AG20443 (cell line): ENCODE data around the gene HDGF.
A peak's percentile ranks its signal among the peaks of the same experiment; 100 is the strongest.
"Not testable (repeated sequence)": the region's sequence is repeated elsewhere in the genome, so short reads cannot be mapped to it uniquely, and the experiment has no call there.

ENCODE experiments used
- DNase-seq: peaks from one replicate; pipeline ENCODE4 v3.0.0; 2012; ENCODE audit warnings: low spot score, mixed read lengths

Gene HDGF

DNA sequence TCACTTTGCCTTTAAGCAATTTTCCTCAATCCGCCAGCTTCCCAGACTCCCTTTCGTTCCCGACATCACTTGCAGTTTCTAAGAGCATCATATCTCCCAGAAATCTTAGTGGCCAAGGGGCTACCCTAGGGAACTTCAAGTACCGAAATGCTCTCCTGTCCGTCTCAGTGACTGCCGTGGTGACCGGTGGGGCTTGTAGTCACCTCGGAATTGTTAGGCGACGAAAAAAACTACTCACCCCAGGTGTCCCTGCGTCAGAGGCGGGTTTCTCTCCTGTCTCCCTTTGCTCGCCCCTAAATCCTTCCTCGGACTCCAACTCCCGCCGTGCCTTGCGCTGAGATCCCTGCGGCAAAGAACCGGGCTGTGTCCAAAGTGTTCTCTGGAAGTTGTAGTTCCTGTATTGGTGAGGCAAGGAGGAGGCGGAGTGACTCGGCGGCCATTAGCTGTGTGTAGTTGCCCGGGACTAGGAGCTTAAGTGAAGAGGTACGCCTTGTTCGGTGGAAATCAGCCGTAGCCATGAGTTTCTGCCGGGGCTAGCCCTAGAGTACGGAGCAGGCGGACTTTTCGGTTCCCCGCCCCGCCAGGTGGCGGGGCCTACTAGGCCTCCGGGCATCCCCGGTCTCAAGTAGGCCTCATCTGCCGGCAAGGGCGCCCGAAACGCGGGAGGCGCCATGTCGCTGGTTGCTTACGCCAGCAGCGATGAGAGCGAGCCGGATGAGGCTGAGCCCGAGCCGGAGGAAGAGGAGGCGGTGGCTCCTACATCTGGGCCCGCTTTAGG lies 15.8 kb upstream of the HDGF start, which contains the start of gene PRCC:
PRCC (plus strand) TSS at position 435 of the 778 bp plus-strand sequence; CDS start at position 672, 237 bp downstream.
- peak; percentile 93 for DNase-seq

GRCh38 chr1:156766298-156767100 lies 15.0 kb upstream of the HDGF start:
- peak; percentile 25 for DNase-seq

- no peak for DNase-seq
These were observed 14.2 kb upstream of the HDGF start for GRCh38 chr1:156765666-156766065.

- not testable (repeated sequence) for DNase-seq
These were observed 13.7 kb upstream of the HDGF start for GRCh38 chr1:156765136-156765535.

DNA sequence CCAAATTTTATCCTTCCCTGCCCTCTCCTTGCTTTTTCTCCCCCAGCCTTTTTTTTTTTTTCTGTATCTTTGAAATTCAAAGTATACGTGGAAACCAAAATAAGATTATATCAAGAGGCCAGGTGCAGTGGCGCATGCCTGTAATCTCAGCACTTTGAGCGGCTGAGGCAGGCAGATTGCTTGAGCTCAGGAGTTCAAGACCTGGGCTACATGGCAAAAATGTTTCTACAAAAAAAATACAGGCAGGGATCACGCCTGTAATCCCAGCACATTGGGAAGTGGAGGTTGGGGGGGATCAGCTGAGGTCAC lies 9.3 kb upstream of the HDGF start:
- DNase-seq, result no peak

- DNase-seq, result no peak
These were observed 8.8 kb upstream of the HDGF start for GRCh38 chr1:156760092-156760795.

DNA sequence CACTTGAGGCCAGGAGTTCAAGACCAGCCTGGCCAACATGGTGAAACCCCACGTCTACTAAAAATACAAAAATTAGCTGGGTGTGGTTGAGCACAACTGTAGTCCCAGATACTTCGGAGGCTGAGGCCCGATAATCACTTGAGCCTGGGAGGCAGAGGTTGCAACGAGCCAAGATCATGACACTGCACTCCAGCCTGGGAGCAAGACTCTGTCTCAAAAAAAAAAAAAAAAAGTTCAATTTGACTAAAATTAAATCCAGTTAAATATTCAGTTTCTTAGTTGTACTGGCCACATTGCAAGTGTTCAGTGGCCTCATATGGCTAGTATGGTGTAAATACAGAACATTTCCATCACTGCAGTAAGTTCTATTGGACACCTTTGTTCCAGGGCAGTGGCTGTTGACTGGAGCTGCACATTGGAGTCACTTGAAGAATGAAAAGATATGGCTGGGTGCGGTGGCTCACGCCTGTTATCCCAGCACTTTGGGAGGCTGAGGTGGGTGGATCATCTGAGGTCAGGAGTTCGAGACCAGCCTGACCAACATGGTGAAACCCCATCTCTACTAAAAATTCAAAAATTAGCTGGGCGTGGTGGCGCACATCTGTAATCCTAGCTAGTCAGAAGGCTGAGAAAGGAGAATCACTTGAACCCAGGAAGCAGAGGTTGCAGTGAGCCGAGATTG lies 6.2 kb upstream of the HDGF start:
- not testable (repeated sequence) for DNase-seq

- no peak for DNase-seq
These were observed 4.9 kb upstream of the HDGF start for GRCh38 chr1:156756355-156756754.

- no peak for DNase-seq
These were observed 4.1 kb upstream of the HDGF start for GRCh38 chr1:156755527-156755950.

- DNase-seq, result no peak
These were observed 2.7 kb upstream of the HDGF start for GRCh38 chr1:156754219-156754618.

DNA sequence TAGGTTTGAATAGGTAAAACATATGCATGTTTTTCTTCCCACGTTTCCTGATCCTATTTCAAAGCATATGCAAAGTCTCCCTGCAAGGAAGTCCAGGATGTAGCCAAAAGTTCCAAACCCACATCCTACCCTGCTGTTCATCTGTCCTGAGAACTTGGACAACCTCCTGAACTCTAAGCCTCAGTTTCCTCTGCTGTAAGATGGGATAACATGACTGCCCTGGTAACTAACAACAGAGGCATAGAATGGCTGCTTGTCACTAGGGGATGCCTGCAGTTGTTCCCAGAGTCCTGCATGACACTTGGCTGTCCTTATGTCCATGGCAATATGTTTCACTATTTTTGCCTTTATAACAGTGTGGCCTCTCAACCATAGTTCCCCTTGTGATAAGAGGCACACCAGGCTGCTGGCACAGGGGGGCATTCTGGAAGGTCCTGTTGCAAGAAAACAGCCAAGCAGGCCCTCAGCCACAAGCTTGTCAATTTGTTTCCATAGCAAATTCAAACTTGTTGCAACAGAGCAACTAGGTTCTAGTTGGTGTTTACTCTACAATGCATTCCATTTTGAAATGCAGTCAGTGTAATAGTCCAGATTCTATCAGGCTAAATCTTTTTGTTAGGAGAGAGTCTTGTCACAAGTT lies 1.5 kb upstream of the HDGF start:
- no peak for DNase-seq

DNA sequence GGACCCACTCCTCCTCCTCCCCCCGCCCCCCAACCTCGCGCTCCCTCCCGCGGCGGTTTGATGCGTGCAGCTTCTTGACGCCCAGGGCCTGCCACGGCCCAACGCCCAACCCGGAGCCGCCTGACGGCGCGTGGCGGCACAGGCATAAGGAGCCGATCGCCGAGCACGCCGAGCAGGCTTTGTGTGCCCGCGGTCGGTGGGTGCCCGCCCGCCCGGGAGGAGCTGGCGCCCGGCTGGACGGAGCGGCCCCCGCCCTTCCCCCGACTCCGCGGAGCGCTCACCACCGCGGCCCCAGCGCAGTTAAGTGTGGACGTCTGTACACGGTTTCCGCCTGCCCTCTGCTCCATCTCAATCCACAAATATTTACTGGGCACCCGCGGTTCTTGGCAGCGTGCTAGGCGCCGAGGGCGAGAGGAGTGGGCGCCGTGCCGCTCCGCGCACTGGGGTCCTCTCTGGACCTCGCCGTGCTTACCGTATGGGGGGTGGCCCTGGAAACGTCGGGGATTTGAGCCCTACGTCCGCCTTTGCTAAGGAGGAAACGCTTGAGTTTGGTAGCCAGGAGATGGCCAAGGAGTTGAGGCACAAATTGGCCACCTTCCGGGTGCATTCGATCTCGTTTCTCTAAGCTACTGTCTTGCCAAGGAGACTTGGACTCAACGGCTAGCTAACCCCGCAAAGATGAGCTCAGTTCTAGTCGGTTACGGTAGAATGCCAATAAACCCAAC lies 444 bp upstream of the HDGF start:
- DNase-seq, result peak; percentile 94

GRCh38 chr1:156750711-156751450 lies 594 bp downstream of the HDGF start:
- peak; percentile 53 for DNase-seq

DNA sequence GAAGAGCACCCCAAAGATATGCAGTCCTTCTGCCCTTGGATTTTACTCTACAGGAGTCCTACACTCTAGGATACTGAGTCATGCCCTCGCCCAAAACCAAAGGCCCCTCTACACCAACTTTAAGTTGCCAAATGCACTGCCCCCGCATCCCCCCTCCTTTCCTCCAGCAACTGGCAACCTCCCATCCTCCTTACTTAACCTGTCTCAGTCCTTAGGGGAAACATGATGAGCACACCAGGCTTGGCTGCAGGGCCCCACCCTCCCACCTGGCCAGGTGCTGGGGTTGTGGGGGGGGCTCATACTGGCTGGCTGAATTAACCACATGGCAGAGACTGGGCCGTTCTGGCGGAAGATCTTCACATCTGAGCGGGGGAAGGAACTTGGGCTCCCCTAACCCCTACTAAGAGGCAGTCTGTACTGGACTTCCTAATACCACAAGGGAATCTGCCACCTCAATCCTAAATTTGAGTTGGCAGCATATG lies 1.2 kb downstream of the HDGF start:
- no peak for DNase-seq

- DNase-seq, result no peak
These were observed 1.9 kb downstream of the HDGF start for GRCh38 chr1:156749419-156750118.

DNA sequence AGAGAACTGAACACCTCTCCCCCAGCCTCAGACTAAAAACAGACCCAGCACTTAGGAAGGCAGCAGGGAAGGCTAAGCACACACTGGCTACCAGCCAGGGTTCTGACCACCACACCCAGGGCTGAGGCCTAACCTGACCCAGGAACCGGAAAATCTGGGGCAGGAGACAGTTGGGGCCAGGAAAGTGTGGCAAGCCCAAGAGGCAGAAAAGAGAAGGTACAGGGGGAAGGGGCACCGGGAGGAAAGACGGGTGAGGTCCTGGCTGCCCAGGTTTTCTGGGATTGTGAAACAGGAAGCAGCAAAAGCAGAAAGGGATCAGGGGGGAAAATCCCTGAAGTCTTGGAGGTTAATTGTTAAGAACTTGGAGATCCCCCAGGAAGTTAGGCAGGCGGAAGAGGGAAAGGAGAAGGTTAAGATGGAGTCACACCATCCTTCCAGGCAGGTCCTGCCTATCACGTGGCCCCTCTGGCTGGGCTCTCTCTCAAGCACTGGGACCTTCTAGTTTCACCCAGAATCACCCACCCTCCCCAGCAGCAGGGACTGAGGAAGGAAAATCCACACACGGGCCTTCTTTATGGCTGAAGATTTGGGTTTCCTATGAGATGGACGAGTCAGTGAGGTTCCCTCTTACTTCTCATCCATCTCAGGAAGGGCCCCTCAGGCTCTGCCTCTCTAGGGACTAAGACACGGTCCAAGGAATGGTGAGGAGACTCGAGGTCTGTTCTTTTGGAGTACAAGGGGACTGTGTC lies 2.6 kb downstream of the HDGF start:
- DNase-seq, result peak; percentile 29

DNA sequence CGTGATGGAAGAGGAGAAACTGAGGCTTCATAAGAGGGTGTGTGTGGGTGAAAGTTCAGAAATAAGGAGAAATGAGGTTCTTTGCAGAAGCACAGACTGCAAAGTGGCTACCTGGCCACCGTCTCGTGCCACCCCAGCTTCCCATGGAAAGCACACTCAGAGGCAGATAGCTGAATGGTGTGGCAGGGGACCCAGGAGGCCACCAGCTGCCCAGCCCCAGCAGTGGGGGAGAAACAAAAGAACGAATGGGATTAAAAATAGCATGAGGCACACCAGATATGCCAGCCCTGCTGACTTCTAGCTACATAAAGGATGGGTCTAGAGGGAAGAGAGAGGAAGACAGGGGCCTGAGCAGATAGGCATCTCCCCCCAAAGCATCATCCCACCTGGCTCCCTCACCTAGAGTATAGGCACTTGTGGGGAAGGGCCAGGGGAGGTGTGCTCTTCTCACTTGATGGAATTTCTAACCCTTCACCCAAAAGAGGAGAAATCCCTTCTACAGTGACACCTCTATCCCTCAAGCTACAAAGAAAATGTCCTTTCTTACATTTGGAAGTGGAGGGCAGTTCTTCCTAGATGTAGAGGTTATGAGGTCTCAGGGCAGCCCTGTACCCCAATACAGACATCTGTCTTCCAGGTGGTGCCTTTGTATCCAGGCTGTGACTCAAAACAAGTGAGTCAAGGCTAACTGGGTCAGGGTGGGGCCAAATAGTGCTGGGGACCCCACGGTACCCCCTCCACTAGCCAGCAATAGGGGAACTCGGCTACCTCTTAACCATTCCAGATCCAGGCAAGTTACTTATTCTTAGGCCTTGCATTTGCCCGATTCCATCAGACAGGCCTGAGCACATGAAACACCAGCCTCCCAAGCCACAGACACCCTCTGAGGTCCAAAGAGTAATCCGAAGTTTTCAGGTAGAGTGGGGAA lies 3.5 kb downstream of the HDGF start:
- DNase-seq, result no peak
